Dedifferentiated amniotic fluid mesenchymal stem cell (primary cell): ENCODE data around the gene ARRDC4.
"Not testable (repeated sequence)": the region's sequence is repeated elsewhere in the genome, so short reads cannot be mapped to it uniquely, and the experiment has no call there.

ENCODE experiments used
- DNase-seq: peaks from one replicate; pipeline ENCODE4 v3.0.0-alpha.2; 2016; ENCODE audit errors: extremely low spot score

Gene ARRDC4

DNA sequence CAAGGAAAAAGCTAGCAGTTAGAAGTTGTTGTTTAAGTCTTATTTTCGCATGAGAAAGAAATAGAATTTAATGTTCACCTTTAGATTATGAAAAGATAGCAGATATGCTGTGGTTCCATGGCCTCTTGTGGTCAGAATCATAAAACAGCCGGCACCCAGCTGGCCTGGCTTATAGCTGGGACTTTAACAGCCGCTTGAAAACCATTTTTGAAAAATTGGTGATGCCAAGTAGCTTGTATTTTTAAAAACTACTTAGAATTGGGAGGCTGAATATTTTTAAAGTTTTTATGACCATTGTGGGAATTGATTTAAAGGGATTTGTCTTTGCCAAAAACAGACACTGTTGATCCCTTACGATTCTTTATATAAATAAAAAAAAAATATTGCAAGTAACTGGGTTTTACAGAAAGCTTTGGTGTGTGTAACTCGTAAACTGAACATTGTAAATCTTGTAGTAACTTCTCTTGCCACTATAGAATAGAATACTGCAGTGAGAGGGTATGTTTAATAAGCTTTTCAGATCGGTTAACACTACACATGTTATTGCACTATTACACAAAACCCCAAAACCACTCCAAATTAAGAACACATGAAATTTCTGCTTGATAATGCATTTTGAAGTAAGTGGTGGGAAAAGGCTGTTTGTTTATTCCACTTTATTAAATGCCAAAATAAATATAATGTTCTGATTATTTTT is 6.6 kb downstream of the ARRDC4 start:
- no peak for DNase-seq

- DNase-seq: no peak
Observed at GRCh38 chr15:97967881-97968280, 7.4 kb downstream of the ARRDC4 start.

DNA sequence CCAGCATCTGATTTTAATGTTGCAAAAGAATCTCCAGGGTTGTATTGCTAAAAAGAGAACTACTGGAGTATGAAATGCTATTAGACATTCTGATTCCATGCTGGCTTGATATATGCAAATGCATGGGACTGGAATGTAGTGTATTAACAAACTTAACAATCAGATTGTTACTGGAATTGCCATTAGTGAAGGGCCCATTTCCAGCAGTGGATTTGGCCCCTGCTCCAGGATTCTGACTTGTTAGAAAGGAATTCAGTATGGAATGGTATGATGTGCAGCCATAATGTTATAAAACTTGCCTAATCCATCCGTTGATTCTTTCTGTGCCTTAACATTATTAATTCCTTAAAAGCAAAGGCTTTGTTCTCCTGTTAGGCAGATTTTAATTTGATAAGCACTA is 7.9 kb downstream of the ARRDC4 start:
- peak; percentile 44 for DNase-seq

DNA sequence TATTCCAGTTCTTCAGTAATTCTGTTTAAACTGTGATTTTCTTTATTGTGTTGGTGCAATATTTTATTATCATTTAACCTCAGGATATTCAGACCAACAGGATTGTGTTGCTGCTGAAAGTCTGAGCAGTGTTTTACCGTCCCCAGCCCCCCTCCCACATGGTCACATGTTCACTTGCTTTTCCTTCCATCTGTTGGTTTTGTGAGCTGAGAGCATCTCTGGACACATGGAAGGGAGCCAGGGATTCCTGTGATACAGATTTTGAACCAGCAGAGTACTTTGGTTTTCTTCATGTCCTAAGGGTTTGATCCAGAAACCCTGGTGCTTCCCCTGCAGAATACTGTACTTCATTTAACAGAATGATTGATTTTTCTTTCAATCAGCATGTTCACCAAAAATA is 11.9 kb downstream of the ARRDC4 start:
- no peak for DNase-seq

GRCh38 chr15:97976129-97976528 is 15.6 kb downstream of the ARRDC4 start:
- DNase-seq: no peak

DNA sequence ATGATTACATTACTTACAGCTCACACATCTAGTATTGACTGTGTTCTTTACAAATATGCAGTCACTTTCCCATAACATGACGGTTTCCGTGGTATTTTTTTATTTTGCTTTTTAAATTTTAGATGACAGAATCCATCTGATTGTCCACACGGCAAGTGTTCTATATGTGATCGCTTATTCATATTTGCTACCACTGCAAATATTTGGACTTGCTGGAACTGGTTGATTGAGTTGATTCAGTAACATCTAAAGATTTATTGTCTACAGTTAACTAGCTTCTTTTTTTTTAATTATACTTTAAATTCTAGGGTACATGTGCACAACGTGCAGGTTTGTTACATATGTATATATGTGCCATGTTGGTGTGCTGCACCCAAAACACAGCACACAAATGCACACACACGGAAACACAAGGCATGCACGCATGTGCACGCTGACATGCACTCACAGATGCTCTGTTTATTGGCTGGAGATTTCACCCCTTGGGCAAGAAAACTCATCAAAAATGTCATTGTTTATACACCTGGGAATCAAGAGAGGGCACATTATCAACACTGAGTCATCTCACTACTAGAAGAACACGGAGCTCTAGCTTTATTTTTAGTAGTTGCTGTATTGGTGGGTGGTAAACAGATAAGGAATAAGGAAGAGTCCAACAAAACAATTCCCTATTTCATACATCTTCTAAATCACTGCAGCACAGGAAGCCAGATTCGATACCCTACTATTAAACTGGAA is 16.4 kb downstream of the ARRDC4 start:
- DNase-seq: no peak

GRCh38 chr15:97977734-97978133 is 17.2 kb downstream of the ARRDC4 start:
- no peak for DNase-seq

- DNase-seq: no peak
Observed at GRCh38 chr15:97978401-97979139, 18.1 kb downstream of the ARRDC4 start.

DNA sequence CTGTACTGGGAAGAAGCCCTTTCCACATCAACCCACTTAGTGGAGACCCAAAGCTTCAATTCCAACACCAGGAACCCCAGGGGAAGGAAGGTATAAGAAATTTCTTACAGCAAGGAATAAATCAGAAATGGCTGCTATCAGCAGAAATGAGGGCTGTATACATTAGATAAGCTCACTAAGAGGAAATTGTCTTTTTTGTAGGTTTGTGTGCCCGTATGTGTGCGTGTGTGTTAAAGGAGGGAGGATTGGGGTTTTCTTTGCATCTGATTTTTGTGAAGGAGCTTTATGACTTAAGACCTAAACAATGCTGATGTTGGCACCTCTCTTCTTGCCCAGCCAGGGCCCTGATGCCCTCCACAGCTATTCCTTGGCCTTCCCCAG is 18.6 kb downstream of the ARRDC4 start:
- DNase-seq: no peak

GRCh38 chr15:97981058-97981457 is 20.6 kb downstream of the ARRDC4 start:
- no peak for DNase-seq

GRCh38 chr15:97981758-97982157 is 21.3 kb downstream of the ARRDC4 start:
- no peak for DNase-seq

- no peak for DNase-seq
Observed at GRCh38 chr15:97984157-97984556, 23.7 kb downstream of the ARRDC4 start.

DNA sequence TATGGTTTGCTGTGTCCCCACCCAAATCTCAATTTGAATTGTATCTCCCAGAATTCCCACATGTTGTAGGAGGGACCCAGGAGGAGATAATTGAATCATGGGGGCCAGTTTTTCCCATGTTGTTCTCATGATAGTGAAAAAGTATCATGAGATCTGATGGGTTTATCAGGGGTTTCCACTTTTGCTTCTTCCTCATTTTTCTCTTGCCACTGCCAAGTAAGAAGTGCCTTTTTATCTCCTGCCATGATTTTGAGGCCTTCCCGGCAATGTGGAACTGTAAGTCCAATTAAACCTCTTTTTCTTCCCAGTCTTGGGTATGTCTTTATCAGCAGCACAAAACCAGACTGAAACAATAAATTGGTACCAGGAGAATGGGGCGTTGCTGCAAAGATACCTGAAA is 25.5 kb downstream of the ARRDC4 start:
- not testable (repeated sequence) for DNase-seq

GRCh38 chr15:97986781-97987180 is 26.3 kb downstream of the ARRDC4 start:
- DNase-seq: no peak

GRCh38 chr15:97989299-97989698 is 28.8 kb downstream of the ARRDC4 start:
- no peak for DNase-seq

GRCh38 chr15:97991972-97992541 is 31.6 kb downstream of the ARRDC4 start:
- DNase-seq: no peak

GRCh38 chr15:97992823-97993222 is 32.3 kb downstream of the ARRDC4 start:
- no peak for DNase-seq

DNA sequence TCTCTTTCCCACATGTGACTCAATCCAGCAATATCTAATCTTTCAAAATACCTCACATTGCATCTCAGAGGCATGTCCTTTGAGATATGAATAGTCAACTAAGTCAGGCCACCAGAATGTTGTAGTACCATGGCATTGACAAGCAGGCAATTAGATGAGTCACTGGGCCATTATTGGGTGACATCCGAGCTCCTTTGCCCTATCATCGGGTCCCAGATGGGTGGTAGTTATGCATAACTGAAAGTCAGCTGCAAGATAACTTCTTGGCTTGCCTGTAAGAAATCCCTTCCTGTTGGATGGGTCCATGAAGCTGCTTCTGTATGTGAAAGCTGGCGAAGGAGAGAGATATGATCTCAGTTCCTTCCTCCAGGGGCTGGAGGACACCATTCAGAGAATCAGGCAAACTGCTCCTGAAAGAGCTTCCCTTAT is 32.8 kb downstream of the ARRDC4 start:
- DNase-seq: no peak

DNA sequence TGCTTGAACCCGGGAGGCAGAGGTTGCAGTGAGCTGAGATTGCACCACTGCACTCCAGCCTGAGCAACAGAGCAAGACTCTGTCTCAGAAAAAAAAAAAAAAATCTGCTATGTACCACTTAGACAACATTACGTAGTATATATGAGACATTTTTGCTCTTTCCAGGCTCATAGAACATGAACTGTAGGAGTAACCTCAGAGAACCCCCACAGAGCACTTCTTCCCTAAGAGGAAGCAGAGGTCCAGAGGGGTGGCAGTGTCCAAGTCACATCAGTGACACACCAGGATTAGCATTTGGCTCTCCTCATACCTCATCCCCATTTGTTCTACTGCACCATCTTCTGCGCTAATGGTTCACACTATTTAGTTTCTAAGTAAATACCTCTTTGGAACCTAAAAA is 33.7 kb downstream of the ARRDC4 start:
- no peak for DNase-seq

DNA sequence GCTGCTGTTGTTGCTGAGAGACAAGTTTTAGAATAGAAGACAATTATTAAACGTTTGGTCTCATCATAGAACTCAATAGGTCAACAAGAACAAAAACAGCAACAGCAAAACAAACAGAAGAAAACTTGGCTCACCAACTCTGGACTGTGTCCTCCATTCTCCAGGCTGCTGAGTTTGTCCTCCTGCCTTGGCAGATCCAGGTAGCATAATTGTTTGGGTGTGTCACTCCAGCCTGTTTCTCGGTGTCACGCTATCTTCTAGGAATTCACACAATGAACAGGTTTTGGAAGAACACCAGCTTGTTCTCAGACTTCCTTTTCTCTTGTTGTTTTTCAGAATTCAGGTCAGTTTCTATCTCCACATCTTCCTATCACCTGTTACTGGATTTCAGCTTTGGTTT is 34.7 kb downstream of the ARRDC4 start:
- DNase-seq: no peak

- DNase-seq: no peak
Observed at GRCh38 chr15:97995881-97996603, 35.5 kb downstream of the ARRDC4 start.
